Neuronal stem cell (in vitro differentiated cells): ENCODE data around the gene POP5.

Experiments used
- DNase-seq: peaks from one replicate; pipeline ENCODE4 v3.0.0-alpha.2; 2013; ENCODE audit warnings: low spot score
- H2AFZ ChIP-seq: one replicate; pipeline ENCODE4 v1.6.1; 2013; ENCODE audit warnings: mild to moderate bottlenecking, low read length, inconsistent platforms
- H2AK5ac ChIP-seq: 2 replicates; pipeline ENCODE4 v1.6.1; 2013; ENCODE audit warnings: low read depth, mild to moderate bottlenecking, inconsistent platforms, low read length, moderate library complexity, mixed read lengths
- H2BK120ac ChIP-seq: 2 replicates; pipeline ENCODE4 v1.6.1; 2013; ENCODE audit warnings: low read depth, mild to moderate bottlenecking, inconsistent platforms, low read length, moderate library complexity, mixed read lengths
- H2BK12ac ChIP-seq: one replicate; pipeline ENCODE4 v1.6.1; 2013; ENCODE audit warnings: low read length, inconsistent platforms
- H2BK15ac ChIP-seq: 2 replicates; pipeline ENCODE4 v1.6.1; 2013; ENCODE audit warnings: mild to moderate bottlenecking, low read length, inconsistent platforms, mixed read lengths
- H2BK5ac ChIP-seq: one replicate; pipeline ENCODE4 v1.6.1; 2013; ENCODE audit warnings: inconsistent platforms, mild to moderate bottlenecking, low read length, moderate library complexity
- H3K14ac ChIP-seq: one replicate; pipeline ENCODE4 v1.6.1; 2013; ENCODE audit warnings: low read length, inconsistent platforms
- H3K18ac ChIP-seq: 2 replicates; pipeline ENCODE4 v1.6.1; 2013; ENCODE audit warnings: low read length, inconsistent platforms
- H3K23ac ChIP-seq: 2 replicates; pipeline ENCODE4 v1.6.1; 2013; ENCODE audit warnings: low read depth, mild to moderate bottlenecking, mixed read lengths, low read length, inconsistent platforms; ENCODE audit not compliant: poor library complexity
- H3K27ac ChIP-seq: replicated peaks from 3 replicates; pipeline ENCODE4 v1.5.1; 2013; ENCODE audit warnings: low read length, inconsistent platforms
- H3K27me3 ChIP-seq, 3 experiments: 2 replicates each; pipeline ENCODE4 v1.6.1; 2013; ENCODE audit warnings: low read length in 3 of 3, mild to moderate bottlenecking in 2 of 3, inconsistent platforms in 1 of 3, low read depth in 1 of 3, mixed read lengths in 1 of 3, moderate library complexity in 1 of 3; ENCODE audit not compliant: control insufficient read depth in 3 of 3, insufficient read depth in 3 of 3
- H3K36me3 ChIP-seq, 2 donors: replicated peaks in 1 of 2; 2 replicates each; pipeline ENCODE4 v1.6.1; 2013; ENCODE audit warnings: low read length in 2 of 2; ENCODE audit not compliant: control insufficient read depth in 2 of 2, insufficient read depth in 2 of 2
- H3K4ac ChIP-seq: 2 replicates; pipeline ENCODE4 v1.6.1; 2013; ENCODE audit warnings: inconsistent platforms, mild to moderate bottlenecking, low read length, moderate library complexity
- H3K4me1 ChIP-seq, 2 donors: 1 replicate in 1 of 2; 2 replicates in 1 of 2; pipeline ENCODE4 v1.6.1; 2013; ENCODE audit warnings: low read length in 2 of 2, low read depth in 1 of 2; ENCODE audit not compliant: control insufficient read depth in 2 of 2, insufficient read depth in 1 of 2
- H3K4me2 ChIP-seq: one replicate; pipeline ENCODE4 v1.6.1; 2013; ENCODE audit warnings: mild to moderate bottlenecking, low read length, inconsistent platforms; ENCODE audit not compliant: insufficient read depth, poor library complexity, severe bottlenecking
- H3K4me3 ChIP-seq, 2 donors: 2 replicates each; pipeline ENCODE4 v1.5.1; 2013; ENCODE audit warnings: low read length in 2 of 2, mild to moderate bottlenecking in 2 of 2, inconsistent platforms in 1 of 2, moderate library complexity in 1 of 2
- H3K79me1 ChIP-seq: one replicate; pipeline ENCODE4 v1.6.1; 2013; ENCODE audit warnings: low read depth, mild to moderate bottlenecking, inconsistent platforms, low read length, moderate library complexity
- H3K9ac ChIP-seq: one replicate; pipeline ENCODE4 v1.6.1; 2013; ENCODE audit warnings: mild to moderate bottlenecking, low read depth, low read length, inconsistent platforms; ENCODE audit not compliant: poor library complexity
- H3K9me3 ChIP-seq, 2 donors: replicated peaks in 1 of 2; 2 replicates each; pipeline versions ENCODE3 to v1.6.1; 2013; ENCODE audit warnings: low read length in 2 of 2, mild to moderate bottlenecking in 2 of 2, inconsistent platforms in 1 of 2, low read depth in 1 of 2, mixed read lengths in 1 of 2, moderate library complexity in 1 of 2; ENCODE audit not compliant: control insufficient read depth in 2 of 2, insufficient read depth in 1 of 2
- H4K8ac ChIP-seq: one replicate; pipeline ENCODE4 v1.6.1; 2013; ENCODE audit warnings: low read depth, mild to moderate bottlenecking, inconsistent platforms, low read length, moderate library complexity
- H4K91ac ChIP-seq: one replicate; pipeline ENCODE4 v1.6.1; 2013; ENCODE audit warnings: low read length, low read depth, mild to moderate bottlenecking, inconsistent platforms; ENCODE audit not compliant: poor library complexity
- WGBS, 2 donors: extraction: QIAGEN DNeasy Blood & Tissue Kit; methylation state at CpG; one replicate each; pipeline ENCODE4 v1.1.7; 2013; ENCODE audit warnings: missing lambda C conversion rate in 2 of 2, mixed read lengths in 1 of 2; ENCODE audit not compliant: insufficient read length in 2 of 2, insufficient replicate concordance in 1 of 2; ENCODE audit errors: extremely low coverage in 2 of 2; 5-methylcytosine and 5-hydroxymethylcytosine counted together

POP5 gene

GRCh38 chr12:120584343-120585149, 3.3 kb upstream of the POP5 start:
- Histone ChIP-seq H3K79me1 (no peaks in the 10 kb centered on the region), H3K18ac (peak overlapping the region; percentile 46), H3K4me2 (peak overlapping the region; percentile 60), H3K4ac (no peak overlapping the region), H2BK12ac (no peak overlapping the region), H3K27ac (no peak overlapping the region), H2BK5ac (no peak overlapping the region), H3K4me1 (peaks cover 4 to 11% of the 10 kb centered on the region in 2 donors), H2AK5ac (no peak overlapping the region), H3K27me3 (peaks cover 0 to 34% (median 11%) of the 10 kb centered on the region in 3 experiments), H3K23ac (no peak overlapping the region), H3K9me3 (no peaks in the 10 kb centered on the region), H2AFZ (peak overlapping the region; percentile 87), H2BK120ac (no peak overlapping the region), H2BK15ac (no peak overlapping the region), H4K91ac (no peak overlapping the region), H3K14ac (no peak overlapping the region), H3K4me3 (peak overlapping the region in 1 of 2 donors; percentile 59), H3K9ac (no peak overlapping the region), H4K8ac (no peak overlapping the region), H3K36me3 (peaks cover 3 to 7% of the 10 kb centered on the region in 2 donors)
- peak; percentile 71 for DNase-seq
- WGBS, 2 donors = no CpG with 5 or more reads among the region's 65 CpGs

GRCh38 chr12:120583478-120584030, 2.4 kb upstream of the POP5 start:
- peak overlapping the region; percentile 36 for H3K4me2 ChIP-seq
- H2BK5ac ChIP-seq = no peak overlapping the region
- peaks cover 4 to 11% of the 10 kb centered on the region in 2 donors for H3K4me1 ChIP-seq
- H3K79me1 ChIP-seq = no peaks in the 10 kb centered on the region
- H2BK15ac ChIP-seq = no peak overlapping the region
- no peak overlapping the region for H2BK12ac ChIP-seq
- no peak overlapping the region for H3K27ac ChIP-seq
- DNase-seq = peak; percentile 82
- H2AFZ ChIP-seq = peak overlapping the region; percentile 67
- no peak overlapping the region for H3K14ac ChIP-seq
- H2BK120ac ChIP-seq = no peak overlapping the region
- peaks cover 10 to 17% of the 10 kb centered on the region in 2 donors for H3K36me3 ChIP-seq
- no CpG with 5 or more reads among the region's 20 CpGs for WGBS, 2 donors
- H3K18ac ChIP-seq = peak overlapping the region; percentile 44
- no peaks in the 10 kb centered on the region for H3K9me3 ChIP-seq
- H4K91ac ChIP-seq = no peak overlapping the region
- no peak overlapping the region for H3K9ac ChIP-seq
- H3K27me3 ChIP-seq = peaks cover 0 to 34% (median 11%) of the 10 kb centered on the region in 3 experiments
- no peak overlapping the region for H3K4me3 ChIP-seq
- no peak overlapping the region for H4K8ac ChIP-seq
- no peak overlapping the region for H3K4ac ChIP-seq
- H3K23ac ChIP-seq = no peak overlapping the region
- H2AK5ac ChIP-seq = no peak overlapping the region

GRCh38 chr12:120581998-120582397, 796 bp upstream of the POP5 start:
- H2AFZ ChIP-seq = peak overlapping the region; percentile 81
- no peak for DNase-seq
- H3K36me3 ChIP-seq = peaks cover 17 to 32% of the 10 kb centered on the region in 2 donors
- no peak overlapping the region for H2BK120ac ChIP-seq
- no peak overlapping the region for H3K27ac ChIP-seq
- no peak overlapping the region for H2BK5ac ChIP-seq
- H3K27me3 ChIP-seq = peaks cover 0 to 32% (median 11%) of the 10 kb centered on the region in 3 experiments
- H3K4me2 ChIP-seq = peak overlapping the region; percentile 63
- H4K8ac ChIP-seq = no peak overlapping the region
- no CpG with 5 or more reads among the region's 9 CpGs for WGBS, 2 donors
- no peaks in the 10 kb centered on the region for H3K9me3 ChIP-seq
- H2BK12ac ChIP-seq = no peak overlapping the region
- no peak overlapping the region for H2BK15ac ChIP-seq
- H3K4ac ChIP-seq = no peak overlapping the region
- no peak overlapping the region for H2AK5ac ChIP-seq
- H3K18ac ChIP-seq = no peak overlapping the region
- no peak overlapping the region for H3K23ac ChIP-seq
- H4K91ac ChIP-seq = no peak overlapping the region
- H3K4me3 ChIP-seq = peak overlapping the region in 1 of 2 donors; percentile 79
- H3K9ac ChIP-seq = no peak overlapping the region
- H3K79me1 ChIP-seq = no peaks in the 10 kb centered on the region
- peaks cover 4 to 11% of the 10 kb centered on the region in 2 donors for H3K4me1 ChIP-seq
- H3K14ac ChIP-seq = no peak overlapping the region

- H3K9ac ChIP-seq = no peak overlapping the region
- no peak overlapping the region for H2AK5ac ChIP-seq
- H3K36me3 ChIP-seq = peaks cover 27 to 58% of the 10 kb centered on the region in 2 donors
- no peak overlapping the region for H2AFZ ChIP-seq
- no peak overlapping the region for H2BK15ac ChIP-seq
- H4K91ac ChIP-seq = no peak overlapping the region
- H3K18ac ChIP-seq = no peak overlapping the region
- H4K8ac ChIP-seq = no peak overlapping the region
- no peak overlapping the region for H3K4ac ChIP-seq
- no peak for DNase-seq
- no CpG with 5 or more reads among the region's 1 CpG for WGBS, 2 donors
- H3K9me3 ChIP-seq = no peaks in the 10 kb centered on the region
- no peaks in the 10 kb centered on the region for H3K79me1 ChIP-seq
- peaks cover 3 to 7% of the 10 kb centered on the region in 2 donors for H3K4me1 ChIP-seq
- no peak overlapping the region for H2BK12ac ChIP-seq
- H3K27me3 ChIP-seq = peaks cover 0 to 8% (median 7%) of the 10 kb centered on the region in 3 experiments
- no peak overlapping the region for H2BK5ac ChIP-seq
- no peak overlapping the region for H3K4me2 ChIP-seq
- H3K23ac ChIP-seq = no peak overlapping the region
- H3K27ac ChIP-seq = no peak overlapping the region
- H2BK120ac ChIP-seq = no peak overlapping the region
- no peak overlapping the region for H3K14ac ChIP-seq
- no peak overlapping the region for H3K4me3 ChIP-seq
These were observed 2.0 kb downstream of the POP5 start for GRCh38 chr12:120579179-120579578.
